HCT116 (cell line): ENCODE results near the gene PPP1R1C. TPM values are rescaled to one million over a fixed set of nuclear protein-coding genes. Genes with fewer than 3 reads are reported as not detected.

Experiments used
- total RNA-seq: library from RNA; stranded (reverse); gene quantifications from one replicate; pipeline ENCODE4 v1.2.1, GENCODE V29; 2021; ENCODE audit not compliant: unreplicated experiment

PPP1R1C gene
- total RNA-seq, 1 experiment from 2014 or later = 17.8 TPM

Other genes starting within 250 kb of the PPP1R1C start
- 1,605 TPM for gene ITPRID2, start 94.1 kb upstream of the PPP1R1C start, total RNA-seq